HG02588 (cell line): Measurements from ENCODE around the gene RREB1.

ENCODE experiments used
- ATAC-seq: cut with Tn5 transposase; IDR thresholded peaks from one replicate; pipeline ENCODE4 v1.9.1; 2021; ENCODE audit warnings: mild to moderate bottlenecking, moderate library complexity; ENCODE audit not compliant: unreplicated experiment

Gene RREB1

GRCh38 chr6:7215131-7215530, 107.4 kb downstream of the RREB1 start:
- ATAC-seq = no peak

- peak; percentile 59 for ATAC-seq
Observed at GRCh38 chr6:7215798-7216231, 108.1 kb downstream of the RREB1 start.

GRCh38 chr6:7216941-7217621, 109.3 kb downstream of the RREB1 start:
- ATAC-seq = no peak

- no peak for ATAC-seq
Observed at GRCh38 chr6:7218406-7218988, 110.7 kb downstream of the RREB1 start.

- no peak for ATAC-seq
Observed at GRCh38 chr6:7219310-7219709, 111.5 kb downstream of the RREB1 start.

- ATAC-seq = no peak
Observed at GRCh38 chr6:7222197-7222596, 114.4 kb downstream of the RREB1 start.

- ATAC-seq = no peak
Observed at GRCh38 chr6:7224731-7225130, 117.0 kb downstream of the RREB1 start.

- ATAC-seq = no peak
Observed at GRCh38 chr6:7228662-7229375, 121.1 kb downstream of the RREB1 start.

GRCh38 chr6:7229376-7230326, 121.9 kb downstream of the RREB1 start:
- ATAC-seq = no peak

GRCh38 chr6:7230327-7230691, 122.5 kb downstream of the RREB1 start:
- ATAC-seq = no peak

GRCh38 chr6:7230956-7231713, 123.4 kb downstream of the RREB1 start:
- no peak for ATAC-seq

GRCh38 chr6:7232351-7232750, 124.6 kb downstream of the RREB1 start:
- ATAC-seq = no peak

GRCh38 chr6:7234547-7234946, 126.8 kb downstream of the RREB1 start:
- ATAC-seq = no peak

- no peak for ATAC-seq
Observed at GRCh38 chr6:7235712-7236305, 128.0 kb downstream of the RREB1 start.

- ATAC-seq = peak; percentile 53
Observed at GRCh38 chr6:7236306-7237209, 128.8 kb downstream of the RREB1 start.

GRCh38 chr6:7237653-7238188, 130.0 kb downstream of the RREB1 start:
- ATAC-seq = no peak

GRCh38 chr6:7238526-7238899, 130.8 kb downstream of the RREB1 start:
- ATAC-seq = no peak

- ATAC-seq = peak; percentile 56
Observed at GRCh38 chr6:7238900-7239589, 131.3 kb downstream of the RREB1 start.
